PFSK-1 (cell line): ENCODE data around the gene ATP11A.

Source experiments
- FOXP2 ChIP-seq: optimal IDR thresholded peaks from 2 replicates; pipeline ENCODE3; 2011; ENCODE audit warnings: borderline replicate concordance, control low read depth, inconsistent platforms; ENCODE audit not compliant: insufficient read depth; ENCODE audit errors: extremely low read length, extremely low read depth
- POLR2AphosphoS5 ChIP-seq: IDR thresholded peaks from 2 replicates; pipeline ENCODE4 v1.6.1; 2012; ENCODE audit warnings: low read depth, mild to moderate bottlenecking, control low read depth, low read length, moderate library complexity
- REST ChIP-seq, 2 experiments: IDR thresholded peaks; 2 replicates each; pipeline versions ENCODE4 v1.6.1 to v1.8.0; 2011 to 2012; ENCODE audit warnings: low read depth in 2 of 2, low read length in 2 of 2, control low read depth in 1 of 2, inconsistent platforms in 1 of 2, mild to moderate bottlenecking in 1 of 2, moderate library complexity in 1 of 2; ENCODE audit not compliant: insufficient read depth in 1 of 2
- SIN3A ChIP-seq: IDR thresholded peaks from 2 replicates; pipeline ENCODE4 v1.6.1; 2012; ENCODE audit warnings: mild to moderate bottlenecking, low read length, moderate library complexity, borderline replicate concordance; ENCODE audit not compliant: insufficient read depth
- TAF1 ChIP-seq: IDR thresholded peaks from 2 replicates; pipeline ENCODE4 v1.6.1; 2012; ENCODE audit warnings: low read length, control low read depth, borderline replicate concordance; ENCODE audit not compliant: insufficient read depth

Gene ATP11A

DNA sequence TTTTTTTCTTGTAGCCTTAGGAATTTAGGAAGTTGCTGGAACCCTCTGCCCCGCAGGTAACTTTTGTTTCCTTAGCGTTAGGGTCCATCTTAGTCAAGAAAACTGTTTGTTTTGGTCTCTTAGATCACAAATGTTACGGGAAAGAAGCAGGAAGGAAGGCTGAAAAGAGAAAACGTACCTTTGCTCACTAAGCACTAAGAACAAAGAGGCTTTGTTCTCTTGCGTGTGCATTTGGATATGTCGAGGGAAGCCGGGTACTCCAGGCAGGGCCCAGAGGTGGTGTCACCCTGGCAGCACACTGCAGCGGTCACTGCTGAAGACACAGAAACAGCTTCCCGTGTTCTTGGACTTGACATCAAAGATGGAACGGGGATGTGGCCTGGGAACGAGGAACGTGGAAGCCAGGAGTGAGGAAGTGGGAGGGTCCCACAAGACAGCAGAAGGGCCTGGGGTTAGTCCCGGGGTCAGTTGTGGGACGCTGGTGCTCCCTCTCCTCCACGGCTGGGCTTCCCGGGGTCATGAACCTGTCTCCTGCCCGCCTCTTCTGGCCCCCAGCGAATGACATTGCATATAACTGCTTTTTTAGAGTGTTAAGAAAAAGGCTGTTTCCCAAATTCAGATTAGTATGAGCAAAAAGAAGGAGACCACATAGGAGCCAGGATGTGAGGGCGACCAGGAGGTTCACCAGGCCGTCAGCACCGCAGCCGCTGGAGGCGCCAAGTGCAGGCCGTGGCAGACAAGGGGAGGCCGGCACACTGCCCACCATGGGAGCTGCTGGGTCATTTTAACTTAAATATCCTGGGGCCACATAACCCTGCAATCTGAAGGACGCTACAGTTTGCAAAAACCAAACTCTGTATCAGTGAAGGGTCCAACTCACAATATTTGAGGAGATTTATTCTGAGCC is 31.6 kb downstream of the ATP11A start:
- no peak for TF ChIP-seq SIN3A
- no peak for TF ChIP-seq REST (IDR thresholded peaks at IDR 0.05; ENCODE audit: insufficient read depth in 1 of 2, low read depth in 2 of 2, low read length in 2 of 2)
- no peak for TF ChIP-seq POLR2AphosphoS5
- no peak for TF ChIP-seq TAF1
- TF ChIP-seq FOXP2: no peak

GRCh38 chr13:112722433-112723263 is 32.8 kb downstream of the ATP11A start:
- TF ChIP-seq POLR2AphosphoS5 (no peak), FOXP2 (no peak), TAF1 (no peak), SIN3A (no peak), REST (IDR thresholded peaks at IDR 0.05; ENCODE audit: insufficient read depth in 1 of 2, low read depth in 2 of 2, low read length in 2 of 2) (no peak)

GRCh38 chr13:112723771-112724170 is 33.9 kb downstream of the ATP11A start:
- TF ChIP-seq TAF1 (no peak), FOXP2 (no peak), POLR2AphosphoS5 (no peak), SIN3A (no peak), REST (IDR thresholded peaks at IDR 0.05; ENCODE audit: insufficient read depth in 1 of 2, low read depth in 2 of 2, low read length in 2 of 2) (no peak)

DNA sequence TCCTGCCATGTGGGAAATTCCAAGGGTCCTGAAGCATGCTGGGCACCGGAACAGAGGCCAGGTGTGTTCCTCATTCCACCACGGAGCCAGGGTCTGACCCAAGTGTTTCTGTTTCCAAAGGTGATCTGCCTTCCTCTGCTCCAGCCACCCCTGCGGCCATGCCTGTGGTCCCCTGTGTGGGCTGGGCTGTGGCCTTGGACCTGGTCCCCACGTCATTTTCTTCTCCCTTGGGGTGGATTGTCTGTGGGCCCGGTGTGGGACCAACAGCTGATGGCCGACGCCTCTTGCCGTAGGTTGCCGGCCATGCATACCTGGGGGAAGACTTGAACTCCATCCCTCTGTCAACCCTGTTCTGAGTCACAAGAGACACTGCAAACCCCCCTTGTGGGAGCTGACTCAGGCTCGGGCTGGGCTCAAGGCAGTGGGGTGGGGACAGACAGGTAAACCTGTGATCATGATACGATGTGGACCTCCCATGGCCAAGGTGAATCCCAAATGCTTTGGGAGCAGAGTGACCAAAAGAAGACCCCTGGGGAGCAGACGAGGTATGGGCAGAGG is 35.0 kb downstream of the ATP11A start:
- TF ChIP-seq POLR2AphosphoS5 (no peak), REST (IDR thresholded peaks at IDR 0.05; ENCODE audit: insufficient read depth in 1 of 2, low read depth in 2 of 2, low read length in 2 of 2) (no peak), FOXP2 (no peak), SIN3A (no peak)
